ENCODE measurements around the gene TBC1D3D.
"Not testable (repeated sequence)": the region's sequence is repeated elsewhere in the genome, so short reads cannot be mapped to it uniquely, and the experiment has no call there.

The TBC1D3D gene

GRCh38 chr17:38003676-38004075 is at the start of gene TBC1D3D:
Gene TBC1D3D, plus strand, starts transcription at chr17:38003976. Its CDS starts 1,585 bp downstream, at chr17:38005561.
- DNase-seq (ENCODE audit: low read depth in 3 of 3) = not testable (repeated sequence)

GRCh38 chr17:37988960-37989359 is 14.8 kb upstream of the TBC1D3D start, which contains the start of gene TBC1D3L:
Gene TBC1D3L, minus strand, starts transcription at chr17:37989060. Its CDS starts 1,540 bp downstream, at chr17:37987520.
- not testable (repeated sequence) for DNase-seq (ENCODE audit: low read depth in 3 of 3)

Measured in stimulated activated CD4-positive, alpha-beta T cell treated with anti-CD3 and anti-CD28 coated beads, TNF-alpha, amount 100 ng/mL, for 48 hours (primary cell).